Central memory CD8-positive, alpha-beta T cell (primary cell): ENCODE measurements around the gene ADPRS.

Experiments
- ATAC-seq: fragments of 150-1000 bp; cut with Tn5 transposase; replicated peaks from 2 replicates; pipeline ENCODE4 v1.10.0; 2022; ENCODE audit warnings: mild to moderate bottlenecking, moderate FRiP score, moderate number of reproducible peaks; ENCODE audit not compliant: poor library complexity, severe bottlenecking; ENCODE audit errors: extremely low read depth
- DNase-seq, 2 donors: peaks; one replicate each; pipeline ENCODE4 v3.0.0; 2021; ENCODE audit warnings: low spot score in 2 of 2
- H3K27ac Mint-ChIP-seq: one replicate; pipeline ENCODE4 v1.8.0; 2022; ENCODE audit warnings: low read depth, mild to moderate bottlenecking, moderate library complexity, mixed read lengths
- H3K27me3 Mint-ChIP-seq: one replicate; pipeline ENCODE4 v1.8.0; 2022; ENCODE audit warnings: mixed read lengths
- H3K36me3 Mint-ChIP-seq: one replicate; pipeline ENCODE4 v1.8.0; 2022; ENCODE audit warnings: mild to moderate bottlenecking, moderate library complexity, mixed read lengths; ENCODE audit not compliant: insufficient read depth
- H3K4me1 Mint-ChIP-seq: one replicate; pipeline ENCODE4 v1.8.0; 2022; ENCODE audit warnings: mixed read lengths
- H3K4me3 Mint-ChIP-seq: one replicate; pipeline ENCODE4 v1.8.0; 2022; ENCODE audit warnings: mild to moderate bottlenecking, moderate library complexity, mixed read lengths
- H3K9me3 Mint-ChIP-seq: one replicate; pipeline ENCODE4 v1.8.0; 2022; ENCODE audit warnings: mixed read lengths

Gene ADPRS

GRCh38 chr1:36088577-36089392 lies at the start of gene ADPRS:
Gene ADPRS (plus strand): TSS chr1:36088892. CDS start chr1:36088905, 13 bp downstream.
- H3K4me3 Mint-ChIP-seq: peak within 1 kb of the TSS; percentile 87
- peak within 1 kb of the TSS; percentile 90 for H3K27ac Mint-ChIP-seq
- peaks cover 17% of the 10 kb centered on the region for H3K27me3 Mint-ChIP-seq
- peak; percentile 78 to 82 for DNase-seq
- H3K36me3 Mint-ChIP-seq: peaks cover 5% of the 10 kb centered on the region
- no peaks in the 10 kb centered on the region for H3K9me3 Mint-ChIP-seq
- ATAC-seq: peak; percentile 95
- peaks cover 22% of the 10 kb centered on the region for H3K4me1 Mint-ChIP-seq

- no peak overlapping the region for H3K4me3 Mint-ChIP-seq
- DNase-seq (no peak), ATAC-seq (no peak)
- peaks cover 40% of the 10 kb centered on the region for H3K36me3 Mint-ChIP-seq
- H3K27ac Mint-ChIP-seq: no peak overlapping the region
- no peaks in the 10 kb centered on the region for H3K9me3 Mint-ChIP-seq
- H3K27me3 Mint-ChIP-seq: no peaks in the 10 kb centered on the region
- H3K4me1 Mint-ChIP-seq: no peaks in the 10 kb centered on the region
Measured at GRCh38 chr1:36040238-36040637, 48.5 kb upstream of the ADPRS start.

GRCh38 chr1:36051821-36052220 lies 36.9 kb upstream of the ADPRS start:
- no peak overlapping the region for H3K4me3 Mint-ChIP-seq
- ATAC-seq: no peak
- H3K9me3 Mint-ChIP-seq: no peaks in the 10 kb centered on the region
- H3K27me3 Mint-ChIP-seq: no peaks in the 10 kb centered on the region
- H3K4me1 Mint-ChIP-seq: no peaks in the 10 kb centered on the region
- peaks cover 21% of the 10 kb centered on the region for H3K36me3 Mint-ChIP-seq
- DNase-seq: no peak
- H3K27ac Mint-ChIP-seq: no peak overlapping the region

- Mint-ChIP-seq H3K27ac (no peak overlapping the region), H3K9me3 (no peaks in the 10 kb centered on the region), H3K27me3 (no peaks in the 10 kb centered on the region), H3K4me3 (no peak overlapping the region), H3K4me1 (no peaks in the 10 kb centered on the region), H3K36me3 (peaks cover 13% of the 10 kb centered on the region)
- ATAC-seq: no peak
- no peak for DNase-seq
Measured at GRCh38 chr1:36053978-36054377, 34.7 kb upstream of the ADPRS start.

GRCh38 chr1:36055706-36056105 lies 33.0 kb upstream of the ADPRS start:
- no peaks in the 10 kb centered on the region for H3K27me3 Mint-ChIP-seq
- DNase-seq (no peak), ATAC-seq (no peak)
- H3K9me3 Mint-ChIP-seq: no peaks in the 10 kb centered on the region
- no peak overlapping the region for H3K4me3 Mint-ChIP-seq
- H3K36me3 Mint-ChIP-seq: peaks cover 8% of the 10 kb centered on the region
- H3K4me1 Mint-ChIP-seq: no peaks in the 10 kb centered on the region
- no peak overlapping the region for H3K27ac Mint-ChIP-seq

GRCh38 chr1:36062315-36062714 lies 26.4 kb upstream of the ADPRS start:
- Mint-ChIP-seq H3K9me3 (no peaks in the 10 kb centered on the region), H3K4me3 (no peak overlapping the region)
- no peak for ATAC-seq

GRCh38 chr1:36067871-36068270 lies 20.8 kb upstream of the ADPRS start:
- H3K27ac Mint-ChIP-seq: no peak overlapping the region
- ATAC-seq: no peak

More at GRCh38 chr1:36062315-36062714, 26.4 kb upstream of the ADPRS start:
- no peaks in the 10 kb centered on the region for H3K4me1 Mint-ChIP-seq
- H3K27ac Mint-ChIP-seq: no peak overlapping the region
- DNase-seq: no peak
- H3K27me3 Mint-ChIP-seq: no peaks in the 10 kb centered on the region
- peaks cover 2% of the 10 kb centered on the region for H3K36me3 Mint-ChIP-seq

GRCh38 chr1:36068866-36069265 lies 19.8 kb upstream of the ADPRS start:
- H3K36me3 Mint-ChIP-seq: no peaks in the 10 kb centered on the region
- no peak for DNase-seq
- no peak for ATAC-seq
- H3K9me3 Mint-ChIP-seq: no peaks in the 10 kb centered on the region
- no peaks in the 10 kb centered on the region for H3K4me1 Mint-ChIP-seq
- no peak overlapping the region for H3K27ac Mint-ChIP-seq
- no peak overlapping the region for H3K4me3 Mint-ChIP-seq
- no peaks in the 10 kb centered on the region for H3K27me3 Mint-ChIP-seq

More at GRCh38 chr1:36067871-36068270, 20.8 kb upstream of the ADPRS start:
- Mint-ChIP-seq H3K27me3 (no peaks in the 10 kb centered on the region), H3K36me3 (no peaks in the 10 kb centered on the region), H3K4me1 (no peaks in the 10 kb centered on the region), H3K4me3 (no peak overlapping the region), H3K9me3 (no peaks in the 10 kb centered on the region)
- DNase-seq: no peak

- no peaks in the 10 kb centered on the region for H3K27me3 Mint-ChIP-seq
- H3K27ac Mint-ChIP-seq: no peak overlapping the region
- H3K4me1 Mint-ChIP-seq: no peaks in the 10 kb centered on the region
- no peaks in the 10 kb centered on the region for H3K9me3 Mint-ChIP-seq
- ATAC-seq (no peak), DNase-seq (no peak)
- no peak overlapping the region for H3K4me3 Mint-ChIP-seq
- H3K36me3 Mint-ChIP-seq: no peaks in the 10 kb centered on the region
Measured at GRCh38 chr1:36070349-36070748, 18.3 kb upstream of the ADPRS start.

GRCh38 chr1:36076979-36077573 lies 11.6 kb upstream of the ADPRS start:
- Mint-ChIP-seq H3K27ac (no peak overlapping the region), H3K4me1 (no peaks in the 10 kb centered on the region), H3K4me3 (no peak overlapping the region), H3K27me3 (peaks cover 14% of the 10 kb centered on the region), H3K36me3 (peaks cover 1% of the 10 kb centered on the region), H3K9me3 (no peaks in the 10 kb centered on the region)
- ATAC-seq (no peak), DNase-seq (no peak)

GRCh38 chr1:36080236-36080635 lies 8.5 kb upstream of the ADPRS start:
- Mint-ChIP-seq H3K4me1 (no peaks in the 10 kb centered on the region), H3K36me3 (peaks cover 1% of the 10 kb centered on the region), H3K4me3 (no peak overlapping the region), H3K27me3 (peaks cover 19% of the 10 kb centered on the region), H3K9me3 (no peaks in the 10 kb centered on the region), H3K27ac (no peak overlapping the region)
- ATAC-seq (no peak), DNase-seq (no peak)

- ATAC-seq: no peak
Measured at GRCh38 chr1:36080801-36081200, 7.9 kb upstream of the ADPRS start.

GRCh38 chr1:36081926-36082485 lies 6.7 kb upstream of the ADPRS start:
- Mint-ChIP-seq H3K4me3 (no peak overlapping the region), H3K9me3 (no peaks in the 10 kb centered on the region), H3K27ac (no peak overlapping the region), H3K36me3 (peaks cover 1% of the 10 kb centered on the region), H3K27me3 (peaks cover 34% of the 10 kb centered on the region), H3K4me1 (no peaks in the 10 kb centered on the region)
- DNase-seq (no peak), ATAC-seq (no peak)

More at GRCh38 chr1:36080801-36081200, 7.9 kb upstream of the ADPRS start:
- Mint-ChIP-seq H3K4me1 (no peaks in the 10 kb centered on the region), H3K27me3 (peaks cover 22% of the 10 kb centered on the region), H3K27ac (no peak overlapping the region), H3K9me3 (no peaks in the 10 kb centered on the region), H3K4me3 (no peak overlapping the region), H3K36me3 (peaks cover 1% of the 10 kb centered on the region)
- no peak for DNase-seq
